CD14-positive monocyte (primary cell): Measurements from ENCODE around the gene NHLRC3. TPM values are rescaled to one million over a fixed set of nuclear protein-coding genes. Genes with fewer than 3 reads are reported as not detected.

ENCODE experiments used
- DNase-seq, 3 donors: peaks; one replicate each; pipeline ENCODE4 v3.0.0-alpha.2; 2011 to 2022
- H2AFZ ChIP-seq: 2 replicates; pipeline ENCODE4 v1.6.0; 2012; ENCODE audit warnings: mild to moderate bottlenecking, low read depth, low read length, inconsistent platforms; ENCODE audit not compliant: insufficient read depth, poor library complexity, severe bottlenecking
- H3K27ac ChIP-seq, 2 donors: 1 replicate in 1 of 2; 2 replicates in 1 of 2; pipeline ENCODE4 v1.5.1; 2012 to 2013; ENCODE audit warnings: low read length in 2 of 2, control low read depth in 1 of 2, inconsistent platforms in 1 of 2, low read depth in 1 of 2, mild to moderate bottlenecking in 1 of 2
- H3K27me3 ChIP-seq, 2 donors: one replicate each; pipeline versions ENCODE4 v1.6.0 to v1.6.1; 2011 to 2013; ENCODE audit warnings: low read length in 2 of 2; ENCODE audit not compliant: control insufficient read depth in 2 of 2, insufficient read depth in 2 of 2
- H3K36me3 ChIP-seq, 2 donors: replicated peaks in 1 of 2; 1 replicate in 1 of 2; 2 replicates in 1 of 2; pipeline versions ENCODE4 v1.5.1 to v1.6.1; 2012 to 2013; ENCODE audit warnings: low read length in 2 of 2, control low read depth in 1 of 2, inconsistent platforms in 1 of 2, mild to moderate bottlenecking in 1 of 2; ENCODE audit not compliant: insufficient read depth in 2 of 2, control insufficient read depth in 1 of 2
- H3K4me1 ChIP-seq, 2 donors: 1 replicate in 1 of 2; 2 replicates in 1 of 2; pipeline versions ENCODE4 v1.5.1 to v1.6.1; 2012 to 2013; ENCODE audit warnings: low read length in 2 of 2, control low read depth in 1 of 2, inconsistent platforms in 1 of 2, mild to moderate bottlenecking in 1 of 2, moderate library complexity in 1 of 2; ENCODE audit not compliant: insufficient read depth in 2 of 2, control insufficient read depth in 1 of 2
- H3K4me2 ChIP-seq: replicated peaks from 2 replicates; pipeline ENCODE3; 2012; ENCODE audit warnings: low read length, moderate library complexity, mild to moderate bottlenecking; ENCODE audit not compliant: poor library complexity, severe bottlenecking; ENCODE audit errors: extremely low read depth
- H3K4me3 ChIP-seq, 3 experiments: fragments of 200-600 bp in 1 of 3; sonication (generic) in 1 of 3; replicated peaks in 1 of 3; 1 replicate in 2 of 3; 2 replicates in 1 of 3; pipeline ENCODE4 v1.5.1; 2011 to 2013; ENCODE audit warnings: low read length in 3 of 3, mild to moderate bottlenecking in 3 of 3, control low read depth in 2 of 3, low read depth in 2 of 3, inconsistent platforms in 1 of 3, moderate library complexity in 1 of 3
- H3K79me2 ChIP-seq: 2 replicates; pipeline ENCODE4 v1.6.0; 2012; ENCODE audit warnings: mild to moderate bottlenecking, control low read depth, inconsistent platforms, low read length, moderate library complexity; ENCODE audit not compliant: insufficient read depth
- H3K9ac ChIP-seq: 2 replicates; pipeline ENCODE4 v1.6.0; 2017; ENCODE audit warnings: low read length, mild to moderate bottlenecking; ENCODE audit not compliant: insufficient read depth, poor library complexity, severe bottlenecking
- H3K9me3 ChIP-seq, 2 donors: replicated peaks in 1 of 2; 1 replicate in 1 of 2; 2 replicates in 1 of 2; pipeline versions ENCODE4 v1.5.1 to v1.6.1; 2012 to 2013; ENCODE audit warnings: low read length in 2 of 2, control low read depth in 1 of 2; ENCODE audit not compliant: control insufficient read depth in 1 of 2, insufficient read depth in 1 of 2
- H4K20me1 ChIP-seq: 2 replicates; pipeline ENCODE4 v1.6.0; 2012; ENCODE audit warnings: mild to moderate bottlenecking, low read length, control low read depth, moderate library complexity; ENCODE audit not compliant: insufficient read depth
- H3K27ac Mint-ChIP-seq, 7 donors: one replicate each; pipeline ENCODE4 v1.8.0; 2020; ENCODE audit warnings: mild to moderate bottlenecking in 7 of 7, mixed read lengths in 7 of 7, moderate library complexity in 6 of 7, inconsistent platforms in 2 of 7
- H3K27me3 Mint-ChIP-seq, 3 donors: one replicate each; pipeline ENCODE4 v1.8.0; 2021 to 2022; ENCODE audit warnings: low read depth in 3 of 3, mild to moderate bottlenecking in 3 of 3, mixed read lengths in 3 of 3, moderate library complexity in 3 of 3, inconsistent platforms in 1 of 3
- H3K36me3 Mint-ChIP-seq, 2 donors: one replicate each; pipeline ENCODE4 v1.8.0; 2020; ENCODE audit warnings: mixed read lengths in 2 of 2, inconsistent platforms in 1 of 2, mild to moderate bottlenecking in 1 of 2
- H3K4me1 Mint-ChIP-seq: one replicate; pipeline ENCODE4 v1.8.0; 2020; ENCODE audit warnings: mild to moderate bottlenecking, mixed read lengths
- H3K4me3 Mint-ChIP-seq, 2 donors: one replicate each; pipeline ENCODE4 v1.8.0; 2020; ENCODE audit warnings: mild to moderate bottlenecking in 2 of 2, mixed read lengths in 2 of 2, moderate library complexity in 1 of 2
- H3K9me3 Mint-ChIP-seq, 7 donors: one replicate each; pipeline ENCODE4 v1.8.0; 2020 to 2022; ENCODE audit warnings: mixed read lengths in 7 of 7, mild to moderate bottlenecking in 6 of 7, moderate library complexity in 6 of 7, inconsistent platforms in 2 of 7
- CTCF ChIP-seq: fragments of 200-600 bp; IDR thresholded peaks from one replicate; pipeline ENCODE4 v1.8.0; 2022; ENCODE audit warnings: antibody characterized with exemption, mild to moderate bottlenecking
- WGBS: methylation state at CpG from one replicate; pipeline ENCODE4 v1.1.5; 2013; ENCODE audit warnings: missing lambda C conversion rate; ENCODE audit not compliant: insufficient coverage; 5-methylcytosine and 5-hydroxymethylcytosine counted together
- intact Hi-C, 2 donors: fragments of 100-400 bp; cut with micrococcal nuclease; formaldehyde crosslinking; loops; one replicate each; pipeline versions ENCODE4 v1.15.0 to v1.15.1; 2023
- polyA plus RNA-seq, 3 donors: library from polyadenylated mRNA; depleted of rRNA in 1 of 3; unstranded in 2 of 3; stranded (reverse) in 1 of 3; fragments of 300-500 nt in 2 of 3; fragments of >200 nt in 1 of 3; fragmentation: Illumina TruSeq in 2 of 3; gene quantifications; 1 replicate in 2 of 3; 2 replicates in 1 of 3; pipeline ENCODE4 v1.2.3, GENCODE V29; 2012 to 2021

Gene NHLRC3
- polyA plus RNA-seq, 3 donors: 12.8 to 17.7 (median 13.0) TPM

- Histone ChIP-seq H4K20me1 (no peaks in the 10 kb centered on the region), H3K27ac (no peak overlapping the region), H3K9me3 (no peaks in the 10 kb centered on the region), H3K4me2 (no peak overlapping the region), H3K79me2 (no peaks in the 10 kb centered on the region), H2AFZ (no peak overlapping the region), H3K9ac (no peak overlapping the region), H3K27me3 (no peaks in the 10 kb centered on the region), H3K36me3 (peaks cover 82 to 96% of the 10 kb centered on the region in 2 donors), H3K4me3 (no peak overlapping the region), H3K4me1 (no peaks in the 10 kb centered on the region)
- intact Hi-C loops: no loop called here
- H3K27me3 Mint-ChIP-seq: no peaks in the 10 kb centered on the region
- peaks cover 0 to 2% (median 0%) of the 10 kb centered on the region in 7 donors for H3K9me3 Mint-ChIP-seq
- no peak for TF ChIP-seq CTCF
- no peak overlapping the region for H3K27ac Mint-ChIP-seq
- H3K4me3 Mint-ChIP-seq: no peak overlapping the region
- peaks cover 77 to 85% of the 10 kb centered on the region in 2 donors for H3K36me3 Mint-ChIP-seq
- no CpG with 5 or more reads among the region's 1 CpG for WGBS
- DNase-seq: no peak
- H3K4me1 Mint-ChIP-seq: no peaks in the 10 kb centered on the region
These were observed 22.2 kb upstream of the NHLRC3 start for GRCh38 chr13:39016087-39016486.

GRCh38 chr13:39016787-39017186 is 21.5 kb upstream of the NHLRC3 start:
- no peaks in the 10 kb centered on the region for H3K4me1 Mint-ChIP-seq
- DNase-seq: no peak
- WGBS: 11% methylated on average over 2 of the region's 2 CpGs
- Histone ChIP-seq H3K4me3 (no peak overlapping the region), H3K27me3 (no peaks in the 10 kb centered on the region), H3K4me2 (no peak overlapping the region), H3K36me3 (peaks cover 81 to 96% of the 10 kb centered on the region in 2 donors), H3K4me1 (no peaks in the 10 kb centered on the region), H2AFZ (no peak overlapping the region), H3K79me2 (no peaks in the 10 kb centered on the region), H3K9ac (no peak overlapping the region), H3K9me3 (no peaks in the 10 kb centered on the region), H3K27ac (no peak overlapping the region), H4K20me1 (no peaks in the 10 kb centered on the region)
- H3K27me3 Mint-ChIP-seq: no peaks in the 10 kb centered on the region
- peaks cover 77 to 85% of the 10 kb centered on the region in 2 donors for H3K36me3 Mint-ChIP-seq
- intact Hi-C loops: no loop called here
- peak; percentile 27 for TF ChIP-seq CTCF
- no peak overlapping the region for H3K4me3 Mint-ChIP-seq
- H3K9me3 Mint-ChIP-seq: peaks cover 0 to 2% (median 0%) of the 10 kb centered on the region in 7 donors
- no peak overlapping the region for H3K27ac Mint-ChIP-seq
